Transverse colon (tissue), 4 donors: ENCODE results near the gene LRRC36.

Experiments used
- EP300 ChIP-seq: sonication (generic); formaldehyde crosslinking; IDR thresholded peaks from one replicate; pipeline ENCODE4 v1.6.1; 2017; ENCODE audit warnings: antibody characterized with exemption, low read depth
- POLR2A ChIP-seq: fragments of 450-650 bp; IDR thresholded peaks from one replicate; pipeline ENCODE4 v1.6.1; 2016; ENCODE audit warnings: antibody characterized with exemption, mild to moderate bottlenecking, moderate library complexity
- POLR2AphosphoS5 ChIP-seq, 3 donors: sonication (generic); formaldehyde crosslinking; IDR thresholded peaks; one replicate each; pipeline ENCODE4 v1.6.1; 2016; ENCODE audit warnings: antibody characterized with exemption in 3 of 3
- TF ChIP-seq, protein P1 (sequence below), 5 experiments: fragments of 200-600 bp in 3 of 5; fragments of 450-650 bp in 2 of 5; sonication (generic) in 3 of 5; IDR thresholded peaks; 1 replicate in 2 of 5; 2 replicates in 3 of 5; pipeline ENCODE4 v1.5.1; 2016 to 2017; ENCODE audit warnings: antibody characterized with exemption in 5 of 5, inconsistent platforms in 3 of 5, mild to moderate bottlenecking in 2 of 5, moderate library complexity in 1 of 5

DNA sequence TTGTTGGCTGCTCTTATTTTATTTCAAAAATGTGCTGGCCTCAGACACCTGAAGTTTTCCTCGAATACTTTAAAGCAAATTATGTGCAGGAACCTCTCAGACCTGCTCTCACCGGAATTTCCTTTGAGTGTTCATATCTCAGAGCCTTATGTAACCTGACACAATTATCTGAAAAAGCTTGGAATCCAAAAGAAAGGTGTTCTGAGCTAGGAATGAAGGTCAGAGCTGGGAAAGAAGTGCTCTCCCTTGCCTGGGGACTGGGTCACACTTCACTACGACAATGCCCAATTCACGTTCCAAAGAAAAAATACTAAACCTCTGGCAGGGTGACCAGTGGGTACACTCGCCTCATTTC, 97.6 kb downstream of the LRRC36 start:
- TF ChIP-seq, protein P1, sequence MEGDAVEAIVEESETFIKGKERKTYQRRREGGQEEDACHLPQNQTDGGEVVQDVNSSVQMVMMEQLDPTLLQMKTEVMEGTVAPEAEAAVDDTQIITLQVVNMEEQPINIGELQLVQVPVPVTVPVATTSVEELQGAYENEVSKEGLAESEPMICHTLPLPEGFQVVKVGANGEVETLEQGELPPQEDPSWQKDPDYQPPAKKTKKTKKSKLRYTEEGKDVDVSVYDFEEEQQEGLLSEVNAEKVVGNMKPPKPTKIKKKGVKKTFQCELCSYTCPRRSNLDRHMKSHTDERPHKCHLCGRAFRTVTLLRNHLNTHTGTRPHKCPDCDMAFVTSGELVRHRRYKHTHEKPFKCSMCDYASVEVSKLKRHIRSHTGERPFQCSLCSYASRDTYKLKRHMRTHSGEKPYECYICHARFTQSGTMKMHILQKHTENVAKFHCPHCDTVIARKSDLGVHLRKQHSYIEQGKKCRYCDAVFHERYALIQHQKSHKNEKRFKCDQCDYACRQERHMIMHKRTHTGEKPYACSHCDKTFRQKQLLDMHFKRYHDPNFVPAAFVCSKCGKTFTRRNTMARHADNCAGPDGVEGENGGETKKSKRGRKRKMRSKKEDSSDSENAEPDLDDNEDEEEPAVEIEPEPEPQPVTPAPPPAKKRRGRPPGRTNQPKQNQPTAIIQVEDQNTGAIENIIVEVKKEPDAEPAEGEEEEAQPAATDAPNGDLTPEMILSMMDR (IDR thresholded peaks at IDR 0.05), result no peak
- TF ChIP-seq POLR2AphosphoS5 (IDR thresholded peaks at IDR 0.05) (no peak), POLR2A (no peak), EP300 (no peak)
